Mesothelial cell of epicardium (in vitro differentiated cells): ENCODE results near the gene PTGR3. TPM values are rescaled to one million over a fixed set of nuclear protein-coding genes. Genes with fewer than 3 reads are reported as not detected.

Experiments used
- DNase-seq, 2 experiments: peaks; one replicate each; pipeline ENCODE4 v3.0.0; 2021; ENCODE audit warnings: low spot score in 2 of 2; ENCODE audit not compliant: unreplicated experiment in 2 of 2
- H3K27ac Mint-ChIP-seq: 2 replicates; pipeline ENCODE4 v1.8.0; 2021; ENCODE audit warnings: mixed read lengths
- H3K27me3 Mint-ChIP-seq: 2 replicates; pipeline ENCODE4 v1.8.0; 2021; ENCODE audit warnings: low read depth, mixed read lengths
- H3K36me3 Mint-ChIP-seq: 2 replicates; pipeline ENCODE4 v1.8.0; 2021; ENCODE audit warnings: mixed read lengths
- H3K4me1 Mint-ChIP-seq: 2 replicates; pipeline ENCODE4 v1.8.0; 2021; ENCODE audit warnings: mixed read lengths
- H3K4me3 Mint-ChIP-seq: 2 replicates; pipeline ENCODE4 v1.8.0; 2021; ENCODE audit warnings: mild to moderate bottlenecking, moderate library complexity, mixed read lengths
- H3K9me3 Mint-ChIP-seq: 2 replicates; pipeline ENCODE4 v1.8.0; 2021; ENCODE audit warnings: mixed read lengths
- total RNA-seq: library from RNA; stranded (reverse); gene quantifications from 3 replicates; pipeline ENCODE4 v1.2.1, GENCODE V29; 2021
- TF ChIP-seq, protein P1 (sequence below): fragments of 200-600 bp; sonication (generic); IDR thresholded peaks from one replicate; pipeline ENCODE4 v1.5.0; 2021; ENCODE audit warnings: antibody characterized with exemption; ENCODE audit not compliant: unreplicated experiment

Gene PTGR3
- total RNA-seq, 1 donor from 2014 or later = 47.0 TPM

DNA sequence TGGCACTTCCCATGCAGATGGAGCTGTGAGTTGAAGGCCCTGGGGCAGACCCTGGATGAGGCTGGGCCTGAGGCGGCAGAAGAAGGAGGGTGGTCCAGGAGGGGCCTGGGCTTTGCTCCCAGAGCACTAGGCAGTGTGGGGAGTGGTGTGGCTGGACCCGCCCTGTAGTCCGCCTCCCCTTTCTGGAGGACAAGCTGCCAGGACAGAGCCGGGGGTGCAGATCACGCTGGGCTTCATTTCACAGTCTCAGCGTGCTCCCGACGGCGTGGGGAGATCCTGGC lies 49.8 kb downstream of the PTGR3 start:
- DNase-seq = no peak
- TF ChIP-seq, protein P1, sequence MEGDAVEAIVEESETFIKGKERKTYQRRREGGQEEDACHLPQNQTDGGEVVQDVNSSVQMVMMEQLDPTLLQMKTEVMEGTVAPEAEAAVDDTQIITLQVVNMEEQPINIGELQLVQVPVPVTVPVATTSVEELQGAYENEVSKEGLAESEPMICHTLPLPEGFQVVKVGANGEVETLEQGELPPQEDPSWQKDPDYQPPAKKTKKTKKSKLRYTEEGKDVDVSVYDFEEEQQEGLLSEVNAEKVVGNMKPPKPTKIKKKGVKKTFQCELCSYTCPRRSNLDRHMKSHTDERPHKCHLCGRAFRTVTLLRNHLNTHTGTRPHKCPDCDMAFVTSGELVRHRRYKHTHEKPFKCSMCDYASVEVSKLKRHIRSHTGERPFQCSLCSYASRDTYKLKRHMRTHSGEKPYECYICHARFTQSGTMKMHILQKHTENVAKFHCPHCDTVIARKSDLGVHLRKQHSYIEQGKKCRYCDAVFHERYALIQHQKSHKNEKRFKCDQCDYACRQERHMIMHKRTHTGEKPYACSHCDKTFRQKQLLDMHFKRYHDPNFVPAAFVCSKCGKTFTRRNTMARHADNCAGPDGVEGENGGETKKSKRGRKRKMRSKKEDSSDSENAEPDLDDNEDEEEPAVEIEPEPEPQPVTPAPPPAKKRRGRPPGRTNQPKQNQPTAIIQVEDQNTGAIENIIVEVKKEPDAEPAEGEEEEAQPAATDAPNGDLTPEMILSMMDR = no peak
- H3K27me3 Mint-ChIP-seq = peaks cover 11% of the 10 kb centered on the region
- H3K36me3 Mint-ChIP-seq = peaks cover 9% of the 10 kb centered on the region
- H3K4me3 Mint-ChIP-seq = no peak overlapping the region
- no peaks in the 10 kb centered on the region for H3K4me1 Mint-ChIP-seq
- no peak overlapping the region for H3K27ac Mint-ChIP-seq
- H3K9me3 Mint-ChIP-seq = peaks cover 11% of the 10 kb centered on the region

Other genes starting within 250 kb of the PTGR3 start
- gene TSHZ1, start 1.7 kb upstream of the PTGR3 start, total RNA-seq = 48.6 to 50.6 TPM (median 50.0 TPM) in 3 replicates
- gene SMIM21, start 218.6 kb upstream of the PTGR3 start, total RNA-seq = not detected in 3 replicates